Measurements from ENCODE around the gene OGDH. TPM values are rescaled to one million over a fixed set of nuclear protein-coding genes. Genes with fewer than 3 reads are reported as not detected.

Gene OGDH
- total RNA-seq, 1 donor from 2014 or later: 80.0 TPM

- Mint-ChIP-seq H3K9me3 (ENCODE audit: low read depth) (no peaks in the 10 kb centered on the region), H3K4me3 (ENCODE audit: unreplicated experiment) (peak overlapping the region; percentile 99), H3K4me1 (ENCODE audit: low read depth) (peaks cover 36% of the 10 kb centered on the region), H3K36me3 (ENCODE audit: low read depth) (peaks cover 18% of the 10 kb centered on the region), H3K27me3 (ENCODE audit: low read depth) (no peaks in the 10 kb centered on the region), H3K27ac (ENCODE audit: unreplicated experiment) (peak overlapping the region; percentile 95)
- DNase-seq (ENCODE audit: low spot score): peak; percentile 44
- TF ChIP-seq CTCF (IDR thresholded peaks at IDR 0.05): no peak
Observed at GRCh38 chr7:44574287-44574872, 32.0 kb upstream of the OGDH start.

GRCh38 chr7:44575054-44575453 is 31.4 kb upstream of the OGDH start:
- no peaks in the 10 kb centered on the region for H3K27me3 Mint-ChIP-seq (ENCODE audit: low read depth)
- H3K9me3 Mint-ChIP-seq (ENCODE audit: low read depth): no peaks in the 10 kb centered on the region
- H3K4me1 Mint-ChIP-seq (ENCODE audit: low read depth): peaks cover 43% of the 10 kb centered on the region
- DNase-seq (ENCODE audit: low spot score): no peak
- H3K36me3 Mint-ChIP-seq (ENCODE audit: low read depth): peaks cover 15% of the 10 kb centered on the region
- H3K4me3 Mint-ChIP-seq (ENCODE audit: unreplicated experiment): peak overlapping the region; percentile 99
- TF ChIP-seq CTCF (IDR thresholded peaks at IDR 0.05): no peak
- peak overlapping the region; percentile 77 for H3K27ac Mint-ChIP-seq (ENCODE audit: unreplicated experiment)

GRCh38 chr7:44576228-44576627 is 30.2 kb upstream of the OGDH start:
- Mint-ChIP-seq H3K36me3 (ENCODE audit: low read depth) (peaks cover 12% of the 10 kb centered on the region), H3K9me3 (ENCODE audit: low read depth) (no peaks in the 10 kb centered on the region), H3K27me3 (ENCODE audit: low read depth) (no peaks in the 10 kb centered on the region), H3K27ac (ENCODE audit: unreplicated experiment) (peak overlapping the region; percentile 64), H3K4me3 (ENCODE audit: unreplicated experiment) (no peak overlapping the region), H3K4me1 (ENCODE audit: low read depth) (peaks cover 54% of the 10 kb centered on the region)
- no peak for DNase-seq (ENCODE audit: low spot score)
- no peak for TF ChIP-seq CTCF (IDR thresholded peaks at IDR 0.05)

GRCh38 chr7:44580945-44581878 is 25.2 kb upstream of the OGDH start:
- no peak for TF ChIP-seq CTCF (IDR thresholded peaks at IDR 0.05)
- peaks cover 6% of the 10 kb centered on the region for H3K36me3 Mint-ChIP-seq (ENCODE audit: low read depth)
- peak overlapping the region; percentile 66 for H3K27ac Mint-ChIP-seq (ENCODE audit: unreplicated experiment)
- H3K9me3 Mint-ChIP-seq (ENCODE audit: low read depth): no peaks in the 10 kb centered on the region
- H3K4me3 Mint-ChIP-seq (ENCODE audit: unreplicated experiment): peak overlapping the region; percentile 82
- DNase-seq (ENCODE audit: low spot score): peak; percentile 79
- peaks cover 31% of the 10 kb centered on the region for H3K4me1 Mint-ChIP-seq (ENCODE audit: low read depth)
- H3K27me3 Mint-ChIP-seq (ENCODE audit: low read depth): no peaks in the 10 kb centered on the region

- Mint-ChIP-seq H3K27ac (ENCODE audit: unreplicated experiment) (peak within 1 kb of the TSS; percentile 95), H3K4me3 (ENCODE audit: unreplicated experiment) (peak within 1 kb of the TSS; percentile 82), H3K9me3 (ENCODE audit: low read depth) (no peaks in the 10 kb centered on the region), H3K4me1 (ENCODE audit: low read depth) (peaks cover 29% of the 10 kb centered on the region), H3K27me3 (ENCODE audit: low read depth) (no peaks in the 10 kb centered on the region), H3K36me3 (ENCODE audit: low read depth) (peaks cover 5% of the 10 kb centered on the region)
- peak; percentile 100 for DNase-seq (ENCODE audit: low spot score)
- no peak for TF ChIP-seq CTCF (IDR thresholded peaks at IDR 0.05)
Observed at GRCh38 chr7:44581879-44582603, 24.4 kb upstream of the OGDH start, which contains the start of gene TMED4. Gene TMED4, minus strand, starts transcription at chr7:44582231. Its CDS starts 25 bp downstream, at chr7:44582206.

All from chondrocyte (in vitro differentiated cells).